ENCODE data around the gene ANKRD11. TPM values are rescaled to one million over a fixed set of nuclear protein-coding genes. Genes with fewer than 3 reads are reported as not detected.

The ANKRD11 gene
- total RNA-seq, 2 experiments from 2014 or later = 126 to 133 TPM

DNA sequence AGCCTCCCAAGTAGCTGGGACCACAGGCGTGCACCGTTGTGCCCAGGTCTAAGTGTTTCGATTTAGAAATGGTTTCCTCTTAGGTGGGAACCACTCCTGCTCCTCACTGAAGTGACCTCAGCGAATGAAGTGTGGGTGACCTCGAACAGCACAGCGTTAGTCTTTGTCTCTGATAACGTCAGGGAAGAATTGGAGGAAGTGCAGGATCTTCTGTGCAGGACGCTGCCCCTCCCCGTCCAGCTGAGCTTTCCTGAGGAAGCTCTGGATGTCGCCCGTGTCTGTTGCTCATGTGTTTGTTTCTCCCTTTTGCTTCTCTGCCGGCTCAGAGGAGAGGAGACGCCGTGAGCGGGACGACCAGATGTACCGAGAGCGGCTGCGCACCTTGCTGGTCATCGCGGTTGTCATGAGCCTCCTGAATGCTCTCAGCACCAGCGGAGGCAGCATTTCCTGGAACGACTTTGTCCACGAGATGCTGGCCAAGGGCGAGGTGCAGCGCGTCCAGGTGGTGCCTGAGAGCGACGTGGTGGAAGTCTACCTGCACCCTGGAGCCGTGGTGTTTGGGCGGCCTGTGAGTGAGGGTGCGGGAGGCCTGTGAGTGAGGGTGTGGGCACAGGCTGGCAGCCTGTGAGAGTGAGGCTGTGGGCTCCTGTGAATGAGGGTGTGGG, 33.5 kb upstream of the ANKRD11 start:
- DNase-seq = no peak
- H3K36me3 Mint-ChIP-seq = peaks cover 30% of the 10 kb centered on the region
- H3K9me3 Mint-ChIP-seq = no peaks in the 10 kb centered on the region
- H3K4me1 Mint-ChIP-seq (ENCODE audit: low read depth) = no peaks in the 10 kb centered on the region
- intact Hi-C loops (cut with micrococcal nuclease) = no loop called here
- no peak overlapping the region for H3K27ac Mint-ChIP-seq
- ChIA-PET CTCF (no interaction called here), POLR2A (interaction anchor here (0.8 kb wide), 1 partner anchor 10 kb away, joined by 3 read pairs; no protein-coding TSS in a partner anchor)
- no peaks in the 10 kb centered on the region for H3K27me3 Mint-ChIP-seq
- H3K4me3 Mint-ChIP-seq = no peak overlapping the region

DNA sequence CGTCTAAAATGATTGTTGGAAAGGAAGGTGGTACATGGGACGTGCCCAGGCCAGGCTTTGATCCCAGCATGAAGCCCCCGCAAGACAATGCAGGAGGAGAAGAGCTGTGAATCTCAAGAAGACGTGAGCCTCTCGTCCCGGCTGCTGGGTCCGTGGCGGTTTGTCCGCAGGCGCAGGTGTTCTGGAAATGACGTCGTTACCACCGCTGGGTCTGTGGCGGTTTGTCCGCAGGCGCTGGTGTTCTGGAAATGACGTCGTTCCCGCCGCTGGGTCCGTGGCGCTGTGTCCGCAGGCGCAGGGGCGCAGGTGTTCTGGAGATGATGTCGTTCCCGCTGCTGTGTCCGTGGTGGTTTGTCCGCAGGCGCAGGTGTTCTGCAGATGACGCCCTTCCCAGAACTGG, 31.9 kb upstream of the ANKRD11 start:
- Mint-ChIP-seq H3K27ac (no peak overlapping the region), H3K27me3 (no peaks in the 10 kb centered on the region), H3K4me1 (ENCODE audit: low read depth) (no peaks in the 10 kb centered on the region), H3K9me3 (no peaks in the 10 kb centered on the region), H3K4me3 (no peak overlapping the region), H3K36me3 (peaks cover 41% of the 10 kb centered on the region)
- intact Hi-C loops (cut with micrococcal nuclease) = no loop called here
- DNase-seq = no peak
- POLR2A ChIA-PET = no interaction called here
- CTCF ChIA-PET = no interaction called here

DNA sequence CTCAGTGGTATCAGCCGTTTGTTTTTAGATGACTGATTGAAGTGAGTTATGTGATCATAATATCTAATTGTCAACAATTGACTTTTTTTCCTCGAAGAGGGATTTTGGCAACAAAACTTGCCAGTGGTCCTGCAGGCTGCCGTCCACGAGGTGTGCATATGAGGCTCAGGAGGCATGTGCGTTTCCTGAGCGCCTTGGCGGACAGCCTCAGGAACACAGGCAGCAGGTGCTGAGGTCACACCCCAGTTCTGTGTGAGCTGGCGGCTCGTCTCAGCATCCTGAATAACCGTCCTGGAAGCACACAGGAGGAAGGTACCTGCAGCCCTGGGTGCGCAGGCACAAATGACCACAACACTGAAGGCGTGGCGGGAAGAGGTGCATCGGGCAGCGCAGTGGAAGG, 29.5 kb upstream of the ANKRD11 start:
- Mint-ChIP-seq H3K9me3 (no peaks in the 10 kb centered on the region), H3K36me3 (peaks cover 33% of the 10 kb centered on the region), H3K4me1 (ENCODE audit: low read depth) (peaks cover 2% of the 10 kb centered on the region), H3K27me3 (no peaks in the 10 kb centered on the region), H3K27ac (no peak overlapping the region), H3K4me3 (no peak overlapping the region)
- intact Hi-C loops (cut with micrococcal nuclease) = no loop called here
- no peak for DNase-seq
- ChIA-PET CTCF (no interaction called here), POLR2A (no interaction called here)

DNA sequence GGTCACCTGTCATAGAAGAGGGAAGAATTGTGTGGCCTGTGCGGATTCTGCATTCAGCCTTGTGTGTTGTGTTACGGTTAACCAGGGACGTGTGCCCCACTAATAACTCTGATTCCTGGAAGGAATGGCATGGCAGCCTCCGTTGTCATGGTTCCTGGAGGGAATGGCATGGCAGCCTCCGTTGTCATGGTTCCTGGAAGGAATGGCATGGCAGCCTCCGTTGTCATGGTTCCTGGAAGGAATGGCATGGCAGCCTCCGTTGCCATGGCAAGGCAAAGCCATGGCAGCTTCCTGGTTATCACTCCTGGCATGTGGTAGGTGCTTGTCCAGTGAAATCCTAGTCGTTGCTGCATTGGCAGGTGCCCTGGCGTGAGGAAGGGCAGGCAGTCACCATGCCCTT, 26.8 kb upstream of the ANKRD11 start:
- H3K4me1 Mint-ChIP-seq (ENCODE audit: low read depth) = peaks cover 5% of the 10 kb centered on the region
- DNase-seq = no peak
- H3K27me3 Mint-ChIP-seq = no peaks in the 10 kb centered on the region
- H3K36me3 Mint-ChIP-seq = peaks cover 34% of the 10 kb centered on the region
- no peaks in the 10 kb centered on the region for H3K9me3 Mint-ChIP-seq
- no peak overlapping the region for H3K27ac Mint-ChIP-seq
- intact Hi-C loops (cut with micrococcal nuclease) = no loop called here
- H3K4me3 Mint-ChIP-seq = no peak overlapping the region
- ChIA-PET POLR2A (no interaction called here), CTCF (no interaction called here)

DNA sequence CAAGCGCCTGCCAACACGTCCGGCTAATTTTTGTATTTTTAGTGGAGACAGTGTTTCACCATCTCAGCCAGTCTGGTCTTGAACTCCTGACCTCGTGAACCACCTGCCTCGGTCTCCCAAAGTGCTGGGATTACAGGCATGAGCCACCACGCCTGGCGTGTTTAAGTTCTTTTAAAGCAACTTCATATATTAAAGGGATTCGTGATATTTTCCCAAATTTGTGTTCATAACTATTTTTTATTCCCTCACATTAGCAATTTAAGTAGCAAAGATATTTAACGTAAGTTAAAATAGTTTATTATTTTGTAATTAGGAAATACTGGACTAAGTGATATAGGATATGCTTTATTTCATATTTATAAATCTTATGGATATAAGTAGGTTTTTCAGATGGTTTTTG, 22.1 kb upstream of the ANKRD11 start:
- Mint-ChIP-seq H3K36me3 (peaks cover 23% of the 10 kb centered on the region), H3K4me1 (ENCODE audit: low read depth) (peaks cover 7% of the 10 kb centered on the region), H3K4me3 (no peak overlapping the region), H3K27ac (no peak overlapping the region), H3K27me3 (no peaks in the 10 kb centered on the region), H3K9me3 (no peaks in the 10 kb centered on the region)
- ChIA-PET POLR2A (no interaction called here), CTCF (no interaction called here)
- no peak for DNase-seq
- intact Hi-C loops (cut with micrococcal nuclease) = no loop called here

DNA sequence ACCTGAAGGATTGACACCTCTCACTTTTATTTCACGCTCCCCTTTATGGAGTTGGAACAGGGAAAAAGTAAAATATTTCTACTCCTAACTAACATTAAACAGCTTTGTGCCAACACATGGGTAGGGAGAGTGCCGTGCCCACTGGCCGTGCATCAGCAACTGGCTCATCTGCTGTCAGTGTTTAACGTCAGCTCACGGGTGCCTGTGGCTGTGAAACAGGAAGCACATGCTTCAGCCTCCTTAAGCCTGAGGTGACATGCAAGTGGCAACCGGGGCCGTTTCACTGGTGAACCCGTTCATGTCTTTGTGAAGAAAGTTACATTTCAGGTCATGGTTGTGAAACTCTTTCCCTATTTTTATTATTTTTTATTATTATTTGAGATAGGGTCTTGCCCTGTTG, 21.0 kb upstream of the ANKRD11 start:
- ChIA-PET POLR2A (no interaction called here), CTCF (interaction anchor here (0.9 to 1.5 kb wide), 2 partner anchors 46 to 163 kb away, joined by 4 read pairs; no protein-coding TSS in a partner anchor)
- Mint-ChIP-seq H3K4me1 (ENCODE audit: low read depth) (peaks cover 12% of the 10 kb centered on the region), H3K36me3 (peaks cover 17% of the 10 kb centered on the region), H3K4me3 (no peak overlapping the region), H3K27me3 (no peaks in the 10 kb centered on the region), H3K27ac (no peak overlapping the region), H3K9me3 (no peaks in the 10 kb centered on the region)
- intact Hi-C loops (cut with micrococcal nuclease) = no loop called here
- no peak for DNase-seq

DNA sequence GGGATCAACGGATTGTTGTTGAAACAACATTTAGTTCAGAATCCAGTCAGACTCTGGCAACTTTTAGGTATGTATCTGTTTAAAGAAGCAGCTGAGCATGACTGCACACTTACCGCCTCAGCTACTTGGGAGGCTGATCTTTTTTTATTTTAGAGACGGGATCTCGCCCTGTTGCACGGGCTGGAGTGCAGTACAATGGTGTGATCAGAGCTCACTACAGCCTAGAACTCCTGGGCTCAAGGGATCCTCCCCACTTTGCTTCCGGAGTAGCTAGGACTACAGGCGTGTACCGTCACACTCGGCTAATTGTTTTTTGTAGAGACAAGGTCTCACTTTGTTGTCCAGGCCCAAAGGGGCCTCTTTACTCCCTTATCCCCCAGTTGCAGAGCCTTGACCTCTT, 20.2 kb upstream of the ANKRD11 start:
- POLR2A ChIA-PET = no interaction called here
- CTCF ChIA-PET = interaction anchor here (1.5 to 3.3 kb wide), 2 partner anchors 47 to 270 kb away, joined by 4 to 18 read pairs; no protein-coding TSS in a partner anchor
- Mint-ChIP-seq H3K9me3 (no peaks in the 10 kb centered on the region), H3K4me1 (ENCODE audit: low read depth) (peaks cover 21% of the 10 kb centered on the region), H3K36me3 (peaks cover 17% of the 10 kb centered on the region), H3K27me3 (no peaks in the 10 kb centered on the region), H3K4me3 (peak overlapping the region; percentile 20), H3K27ac (no peak overlapping the region)
- intact Hi-C loops (cut with micrococcal nuclease) = no loop called here
- no peak for DNase-seq

DNA sequence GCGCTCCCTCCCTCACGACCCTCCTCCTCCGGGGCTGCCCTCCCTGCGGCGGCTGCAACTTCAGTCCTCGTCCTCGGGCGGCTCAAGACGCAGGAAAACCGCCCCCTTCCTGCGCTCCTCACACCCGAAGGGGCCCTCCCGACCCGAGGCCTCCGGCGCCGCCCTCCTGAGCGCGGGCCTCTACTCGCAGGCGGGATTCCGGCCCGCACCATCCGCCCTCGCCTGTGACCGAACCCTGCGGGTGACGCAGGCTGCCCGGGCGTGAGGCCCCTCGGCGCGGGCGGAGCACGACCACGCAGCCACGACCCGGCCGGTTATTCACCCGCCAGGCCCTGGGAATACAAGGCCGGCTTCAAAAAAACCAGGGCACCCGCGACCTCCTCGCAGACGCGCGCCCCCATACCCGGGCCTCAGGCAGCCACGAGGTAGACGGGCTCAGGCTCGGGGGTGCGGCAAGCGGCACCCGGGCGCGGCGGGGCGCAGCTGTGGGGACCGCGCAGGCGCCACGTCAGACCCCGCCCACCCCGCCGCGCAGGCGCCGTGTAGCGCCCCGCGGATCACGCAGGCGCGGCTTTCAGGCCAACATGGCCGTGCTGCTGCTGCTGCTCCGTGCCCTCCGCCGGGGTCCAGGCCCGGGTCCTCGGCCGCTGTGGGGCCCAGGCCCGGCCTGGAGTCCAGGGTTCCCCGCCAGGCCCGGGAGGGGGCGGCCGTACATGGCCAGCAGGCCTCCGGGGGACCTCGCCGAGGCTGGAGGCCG, 17.7 kb upstream of the ANKRD11 start, which contains the start of gene SPG7:
SPG7 (plus strand) TSS at position 570 of the 757 bp plus-strand sequence; CDS start at position 585, 15 bp downstream.
- intact Hi-C loops (cut with micrococcal nuclease) = loop anchor here (5.0 to 10.0 kb wide), 2 partner anchors 54 to 483 kb away; partner anchors contain the start of gene RPL13
- ChIA-PET CTCF (interaction anchor here (0.6 to 3.3 kb wide), 23 partner anchors 9 to 337 kb away, joined by 3 to 19 read pairs (median 4); partner anchors contain the start of genes CDH15 and ZNF778), POLR2A (interaction anchor here (0.6 to 3.0 kb wide), 19 partner anchors 10 to 917 kb away, joined by 3 to 32 read pairs (median 3); partner anchors contain the start of genes ANKRD11, CHMP1A and SPATA33)
- Mint-ChIP-seq H3K9me3 (no peaks in the 10 kb centered on the region), H3K36me3 (peaks cover 10% of the 10 kb centered on the region), H3K4me1 (ENCODE audit: low read depth) (peaks cover 25% of the 10 kb centered on the region), H3K27ac (peak within 1 kb of the TSS; percentile 94), H3K4me3 (peak within 1 kb of the TSS; percentile 94), H3K27me3 (no peaks in the 10 kb centered on the region)
- DNase-seq = peak; percentile 93

DNA sequence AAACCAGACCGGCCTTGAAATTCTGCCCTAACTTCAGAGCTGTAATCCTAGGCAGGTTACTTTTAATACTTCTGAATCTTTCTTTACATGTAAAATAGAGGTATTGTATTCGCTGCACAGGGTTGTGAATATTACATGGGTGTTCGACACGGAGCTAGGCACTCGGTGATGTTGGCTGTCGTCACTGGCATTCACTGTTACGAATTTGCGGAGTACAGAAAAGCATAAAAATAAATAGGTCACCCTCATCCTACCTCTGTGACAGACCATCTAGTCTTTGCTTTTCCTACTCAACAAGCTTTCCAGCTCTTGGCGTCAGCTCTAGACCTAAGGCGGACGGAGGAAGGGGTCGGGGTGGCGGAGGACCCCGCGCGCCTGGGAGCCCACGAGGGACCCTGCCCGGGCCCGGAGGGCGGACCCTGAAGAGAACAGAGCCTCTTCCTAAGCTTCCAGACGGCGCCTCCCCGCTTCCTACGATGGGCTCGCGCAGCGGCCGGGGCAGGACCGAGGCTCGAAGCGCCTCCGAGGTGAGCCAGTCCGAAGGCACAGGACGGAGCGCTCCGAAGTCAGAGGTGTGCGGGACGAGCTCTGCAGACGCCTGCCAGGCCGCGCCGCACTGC, 17.0 kb upstream of the ANKRD11 start:
- Mint-ChIP-seq H3K27ac (peak overlapping the region; percentile 84), H3K27me3 (no peaks in the 10 kb centered on the region), H3K36me3 (peaks cover 7% of the 10 kb centered on the region), H3K4me1 (ENCODE audit: low read depth) (peaks cover 25% of the 10 kb centered on the region), H3K4me3 (peak overlapping the region; percentile 78), H3K9me3 (no peaks in the 10 kb centered on the region)
- intact Hi-C loops (cut with micrococcal nuclease) = loop anchor here (5.0 to 10.0 kb wide), 2 partner anchors 55 to 483 kb away; partner anchors contain the start of gene RPL13
- CTCF ChIA-PET = interaction anchor here (1.1 to 3.3 kb wide), 9 partner anchors 16 to 267 kb away, joined by 3 to 19 read pairs (median 5); no protein-coding TSS in a partner anchor
- DNase-seq = no peak
- POLR2A ChIA-PET = interaction anchor here (0.8 to 3.0 kb wide), 16 partner anchors 9 to 265 kb away, joined by 3 to 32 read pairs (median 4); partner anchors contain the start of gene ANKRD11

DNA sequence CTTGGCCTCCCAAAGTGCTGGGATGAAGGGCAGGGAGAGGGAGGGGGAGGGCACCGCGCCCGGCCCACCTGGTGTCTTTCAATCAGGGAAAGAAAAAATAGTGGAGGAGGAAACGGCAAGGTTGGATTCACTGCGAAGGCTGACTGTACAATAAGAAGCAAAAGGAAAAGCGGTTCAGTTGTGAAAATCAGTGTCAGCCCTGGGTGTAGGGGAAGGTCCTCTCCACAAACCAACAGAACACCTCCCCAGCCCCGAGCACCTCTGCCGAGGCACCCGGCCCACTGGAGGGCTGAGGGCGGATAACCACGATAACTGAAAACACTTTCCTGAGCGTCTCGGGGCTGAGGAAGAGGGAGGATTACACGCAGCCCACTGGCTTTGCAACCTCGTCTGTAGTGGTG, 16.4 kb upstream of the ANKRD11 start:
- Mint-ChIP-seq H3K4me1 (ENCODE audit: low read depth) (peaks cover 25% of the 10 kb centered on the region), H3K4me3 (peak overlapping the region; percentile 78), H3K9me3 (no peaks in the 10 kb centered on the region), H3K36me3 (peaks cover 6% of the 10 kb centered on the region), H3K27me3 (no peaks in the 10 kb centered on the region), H3K27ac (peak overlapping the region; percentile 84)
- intact Hi-C loops (cut with micrococcal nuclease) = loop anchor here (5.0 to 10.0 kb wide), 2 partner anchors 56 to 482 kb away; partner anchors contain the start of gene RPL13
- CTCF ChIA-PET = interaction anchor here (1.6 to 2.8 kb wide), 3 partner anchors 23 to 98 kb away, joined by 4 to 19 read pairs (median 7); no protein-coding TSS in a partner anchor
- POLR2A ChIA-PET = interaction anchor here (0.8 to 3.0 kb wide), 8 partner anchors 9 to 265 kb away, joined by 3 to 32 read pairs (median 4); partner anchors contain the start of gene ANKRD11
- DNase-seq = peak; percentile 40

DNA sequence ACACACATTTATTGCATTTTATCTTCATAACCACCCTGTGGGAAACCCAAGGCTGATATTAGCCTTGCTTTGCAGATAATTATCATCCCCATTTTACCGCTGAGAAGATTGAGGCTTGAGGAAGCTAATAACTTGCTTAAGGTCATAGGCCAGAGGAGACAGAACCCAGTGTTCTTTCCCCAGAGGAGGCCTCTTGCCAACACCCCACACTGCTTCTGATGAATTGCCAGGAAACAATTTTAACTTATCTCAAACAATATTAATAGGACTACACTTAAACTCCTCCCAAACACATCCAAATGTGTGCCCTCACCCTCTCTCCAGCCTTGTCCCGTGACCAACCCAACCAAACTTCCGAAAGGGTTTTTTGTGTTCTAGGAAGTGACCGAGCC, 15.7 kb upstream of the ANKRD11 start:
- no peak for DNase-seq
- Mint-ChIP-seq H3K27ac (peak overlapping the region; percentile 86), H3K36me3 (peaks cover 2% of the 10 kb centered on the region), H3K27me3 (no peaks in the 10 kb centered on the region), H3K4me3 (peak overlapping the region; percentile 67), H3K9me3 (no peaks in the 10 kb centered on the region), H3K4me1 (ENCODE audit: low read depth) (peaks cover 25% of the 10 kb centered on the region)
- ChIA-PET CTCF (no interaction called here), POLR2A (interaction anchor here (0.9 to 1.0 kb wide), 2 partner anchors 15 to 17 kb away, joined by 4 to 5 read pairs; no protein-coding TSS in a partner anchor)
- intact Hi-C loops (cut with micrococcal nuclease) = loop anchor here (5.0 to 10.0 kb wide), 2 partner anchors 56 to 481 kb away; partner anchors contain the start of gene RPL13
